Smooth muscle cell (in vitro differentiated cells): ENCODE data around the gene CHN2. TPM values are rescaled to one million over a fixed set of nuclear protein-coding genes. Genes with fewer than 3 reads are reported as not detected.

Source experiments
- DNase-seq: peaks from one replicate; lab custom pipeline; 2025; ENCODE audit not compliant: unreplicated experiment; lab: John Stamatoyannopoulos, UW
- H2AFZ ChIP-seq: fragments of 200-600 bp; sonication (generic); 2 replicates; pipeline ENCODE4 v1.6.0; 2016; ENCODE audit warnings: antibody characterized with exemption, low read depth, mild to moderate bottlenecking
- H3F3A ChIP-seq: fragments of 200-600 bp; sonication (generic); 2 replicates; pipeline ENCODE4 v1.6.0; 2017; ENCODE audit warnings: antibody characterized with exemption, low read depth
- H3K27ac ChIP-seq: fragments of 200-600 bp; sonication (generic); 2 replicates; pipeline ENCODE4 v1.5.1; 2016; ENCODE audit warnings: low read depth, mild to moderate bottlenecking
- H3K27me3 ChIP-seq: fragments of 200-600 bp; sonication (generic); 2 replicates; pipeline ENCODE4 v1.6.1; 2016; ENCODE audit warnings: low read depth, mild to moderate bottlenecking
- H3K36me3 ChIP-seq: fragments of 200-600 bp; sonication (generic); 2 replicates; pipeline ENCODE4 v1.5.1; 2016; ENCODE audit warnings: low read depth
- H3K4me1 ChIP-seq: fragments of 200-600 bp; sonication (generic); 2 replicates; pipeline ENCODE4 v1.5.1; 2016; ENCODE audit warnings: low read depth
- H3K4me2 ChIP-seq: fragments of 200-600 bp; sonication (generic); 2 replicates; pipeline ENCODE4 v1.6.0; 2016; ENCODE audit warnings: mild to moderate bottlenecking
- H3K4me3 ChIP-seq: fragments of 200-600 bp; sonication (generic); 2 replicates; pipeline ENCODE4 v1.5.1; 2016; ENCODE audit warnings: mild to moderate bottlenecking
- H3K79me2 ChIP-seq: fragments of 200-600 bp; sonication (generic); 2 replicates; pipeline ENCODE4 v1.6.0; 2016; ENCODE audit warnings: low read depth, mild to moderate bottlenecking
- H3K9ac ChIP-seq: fragments of 200-600 bp; sonication (generic); 2 replicates; pipeline ENCODE4 v1.6.0; 2016; ENCODE audit warnings: low read depth
- H3K9me3 ChIP-seq: fragments of 200-600 bp; sonication (generic); replicated peaks from 2 replicates; pipeline ENCODE4 v1.5.1; 2016; ENCODE audit warnings: low read depth
- H4K20me1 ChIP-seq: fragments of 200-600 bp; sonication (generic); 2 replicates; pipeline ENCODE4 v1.6.0; 2016; ENCODE audit warnings: low read depth
- WGBS: methylation state at CpG from one replicate; pipeline ENCODE4 v1.1.7; 2016; ENCODE audit warnings: low lambda C conversion rate; 5-methylcytosine and 5-hydroxymethylcytosine counted together
- polyA plus RNA-seq: library from polyadenylated mRNA; unstranded; fragments of >200 nt; fragmentation: Nextera tagmentation; extraction: Ambion mirVana; gene quantifications from 2 replicates; pipeline ENCODE4 v1.2.1, GENCODE V29; 2016
- total RNA-seq: library from RNA; depleted of rRNA; stranded (reverse); fragments of >200 nt; gene quantifications from 2 replicates; pipeline ENCODE4 v1.2.3, GENCODE V29; 2014
- TF ChIP-seq, protein P1 (sequence below): fragments of 200-600 bp; sonication (generic); IDR thresholded peaks from 2 replicates; pipeline ENCODE4 v1.5.1; 2017; ENCODE audit warnings: borderline replicate concordance, mild to moderate bottlenecking, antibody characterized with exemption; ENCODE audit not compliant: insufficient read depth, poor library complexity, severe bottlenecking

The CHN2 gene
- total and polyA plus RNA-seq, 2 experiments from 2014 or later: 7.4 to 20.7 TPM

DNA sequence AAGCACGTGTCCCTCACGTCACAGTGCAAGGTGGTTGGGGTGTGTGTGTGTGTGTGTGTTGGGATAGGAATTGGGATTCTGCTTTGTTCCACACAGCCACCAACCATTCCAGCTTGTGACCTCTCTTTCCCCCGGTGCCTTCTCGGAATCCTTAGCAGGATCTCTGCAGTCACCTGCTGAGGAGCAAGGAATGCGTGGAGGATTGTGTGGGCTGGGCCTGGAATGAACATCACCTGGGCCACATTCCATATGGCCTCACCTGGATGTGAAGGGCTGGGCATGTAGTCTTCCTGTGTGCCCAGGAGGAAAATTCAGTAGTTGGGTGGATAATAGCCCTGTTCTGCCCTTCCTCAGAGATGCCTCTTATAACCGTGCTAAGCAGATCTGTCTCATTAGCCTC lies 113.8 kb downstream of the CHN2 start:
- H3K4me3 ChIP-seq: no peak overlapping the region
- no peaks in the 10 kb centered on the region for H3K27me3 ChIP-seq
- no peak overlapping the region for H3K4me2 ChIP-seq
- TF ChIP-seq, protein P1, sequence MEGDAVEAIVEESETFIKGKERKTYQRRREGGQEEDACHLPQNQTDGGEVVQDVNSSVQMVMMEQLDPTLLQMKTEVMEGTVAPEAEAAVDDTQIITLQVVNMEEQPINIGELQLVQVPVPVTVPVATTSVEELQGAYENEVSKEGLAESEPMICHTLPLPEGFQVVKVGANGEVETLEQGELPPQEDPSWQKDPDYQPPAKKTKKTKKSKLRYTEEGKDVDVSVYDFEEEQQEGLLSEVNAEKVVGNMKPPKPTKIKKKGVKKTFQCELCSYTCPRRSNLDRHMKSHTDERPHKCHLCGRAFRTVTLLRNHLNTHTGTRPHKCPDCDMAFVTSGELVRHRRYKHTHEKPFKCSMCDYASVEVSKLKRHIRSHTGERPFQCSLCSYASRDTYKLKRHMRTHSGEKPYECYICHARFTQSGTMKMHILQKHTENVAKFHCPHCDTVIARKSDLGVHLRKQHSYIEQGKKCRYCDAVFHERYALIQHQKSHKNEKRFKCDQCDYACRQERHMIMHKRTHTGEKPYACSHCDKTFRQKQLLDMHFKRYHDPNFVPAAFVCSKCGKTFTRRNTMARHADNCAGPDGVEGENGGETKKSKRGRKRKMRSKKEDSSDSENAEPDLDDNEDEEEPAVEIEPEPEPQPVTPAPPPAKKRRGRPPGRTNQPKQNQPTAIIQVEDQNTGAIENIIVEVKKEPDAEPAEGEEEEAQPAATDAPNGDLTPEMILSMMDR: no peak
- 86% methylated on average over 6 of the region's 6 CpGs for WGBS
- no peaks in the 10 kb centered on the region for H3F3A ChIP-seq
- no peak overlapping the region for H3K9ac ChIP-seq
- no peak overlapping the region for H3K27ac ChIP-seq
- H3K9me3 ChIP-seq: no peaks in the 10 kb centered on the region
- no peaks in the 10 kb centered on the region for H3K79me2 ChIP-seq
- no peak overlapping the region for H2AFZ ChIP-seq
- H3K4me1 ChIP-seq: no peaks in the 10 kb centered on the region
- no peaks in the 10 kb centered on the region for H4K20me1 ChIP-seq
- H3K36me3 ChIP-seq: no peaks in the 10 kb centered on the region
- DNase-seq: no peak

DNA sequence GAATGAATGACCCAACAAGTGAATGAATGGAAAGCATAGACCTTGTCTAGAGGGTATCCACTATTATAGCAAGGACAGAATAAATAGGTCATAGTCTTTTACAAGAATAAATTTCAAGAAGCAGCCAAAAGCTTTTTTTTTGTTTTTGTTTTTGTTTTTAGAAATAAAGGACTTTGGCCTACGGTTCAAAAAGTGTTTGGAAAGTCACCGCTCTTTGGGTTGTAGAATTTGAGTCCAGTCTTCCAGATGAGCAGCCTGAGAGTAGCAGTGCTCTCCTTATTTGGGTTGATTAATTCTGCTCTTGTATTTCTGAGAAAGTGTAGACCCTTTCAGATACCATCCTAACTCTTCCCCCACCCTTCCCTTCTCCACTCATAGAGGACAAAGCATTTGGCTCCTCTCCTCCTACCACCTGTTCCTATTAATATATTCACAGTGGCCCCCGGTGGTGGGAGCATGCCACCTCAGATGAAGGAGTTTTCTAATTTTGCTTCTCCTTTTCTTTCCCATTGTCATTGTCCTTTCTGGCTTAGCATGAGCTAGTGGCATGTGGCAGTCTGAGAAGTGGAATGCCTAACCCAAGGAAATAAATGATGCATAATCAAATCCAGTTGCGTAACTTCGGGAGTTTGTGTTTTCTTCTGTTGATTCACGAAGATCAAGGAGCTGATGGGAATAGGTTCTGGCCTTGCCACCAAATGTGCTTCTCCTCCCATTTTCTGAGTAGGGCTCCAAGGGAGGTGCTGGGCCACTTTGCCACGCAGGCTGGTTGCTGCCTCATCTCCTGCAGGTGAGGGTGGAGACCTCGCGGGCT lies 114.7 kb downstream of the CHN2 start:
- Histone ChIP-seq H2AFZ (no peak overlapping the region), H3K36me3 (no peaks in the 10 kb centered on the region), H3K9me3 (no peaks in the 10 kb centered on the region), H3K4me1 (no peaks in the 10 kb centered on the region), H3K9ac (no peak overlapping the region), H3K4me2 (no peak overlapping the region), H4K20me1 (no peaks in the 10 kb centered on the region), H3K4me3 (no peak overlapping the region), H3K27me3 (no peaks in the 10 kb centered on the region), H3F3A (no peaks in the 10 kb centered on the region), H3K79me2 (no peaks in the 10 kb centered on the region), H3K27ac (no peak overlapping the region)
- DNase-seq: no peak
- TF ChIP-seq, protein P1: no peak
- WGBS: 90% methylated on average over 9 of the region's 9 CpGs

DNA sequence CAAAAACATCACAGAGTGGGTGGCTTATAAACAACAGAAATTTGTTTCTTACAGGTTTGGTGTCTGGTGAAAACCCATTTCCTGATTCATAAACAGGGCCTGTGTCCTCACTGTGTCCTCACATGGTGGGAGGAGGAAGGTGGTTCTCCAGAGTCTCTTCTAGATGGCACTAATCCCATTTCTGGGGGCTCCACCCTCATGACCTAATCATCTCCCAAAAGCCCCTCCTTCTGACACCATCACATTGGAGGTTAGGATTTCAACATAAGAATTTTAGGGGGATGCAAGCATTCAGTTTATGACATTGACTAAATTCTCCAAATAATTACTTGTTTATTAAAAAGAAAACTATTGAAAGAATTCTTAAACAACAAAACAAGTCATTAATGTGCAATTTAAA lies 116.0 kb downstream of the CHN2 start:
- Histone ChIP-seq H4K20me1 (no peaks in the 10 kb centered on the region), H3K4me1 (no peaks in the 10 kb centered on the region), H3K36me3 (no peaks in the 10 kb centered on the region), H3K9me3 (no peaks in the 10 kb centered on the region), H3K79me2 (no peaks in the 10 kb centered on the region), H3K9ac (no peak overlapping the region), H3K4me3 (no peak overlapping the region), H3F3A (no peaks in the 10 kb centered on the region), H3K27me3 (no peaks in the 10 kb centered on the region), H3K4me2 (no peak overlapping the region), H2AFZ (no peak overlapping the region), H3K27ac (no peak overlapping the region)
- DNase-seq: no peak
- TF ChIP-seq, protein P1: no peak

DNA sequence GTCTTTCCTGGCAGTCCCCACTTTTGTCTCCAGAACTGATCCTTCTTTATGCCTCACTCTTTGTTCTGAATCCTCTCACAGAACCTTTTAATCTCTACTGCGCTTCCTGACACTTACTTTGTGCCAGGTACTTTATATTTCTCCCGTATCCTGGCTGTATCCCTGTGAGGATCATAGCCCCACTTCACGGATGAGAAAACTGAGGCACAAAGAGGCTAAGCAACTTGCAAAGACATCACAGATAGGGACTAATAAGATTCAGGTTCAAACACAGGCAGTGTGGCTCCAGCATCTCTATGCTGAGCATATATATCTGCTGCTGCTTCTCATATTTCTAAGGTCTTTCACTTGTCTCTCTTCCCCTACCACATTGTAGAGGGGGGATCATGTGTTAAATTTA lies 116.7 kb downstream of the CHN2 start:
- H3K4me1 ChIP-seq: no peaks in the 10 kb centered on the region
- no peak overlapping the region for H3K9ac ChIP-seq
- TF ChIP-seq, protein P1: no peak
- H3K4me2 ChIP-seq: no peak overlapping the region
- H3K36me3 ChIP-seq: no peaks in the 10 kb centered on the region
- no peak overlapping the region for H2AFZ ChIP-seq
- H3F3A ChIP-seq: no peaks in the 10 kb centered on the region
- no peak overlapping the region for H3K27ac ChIP-seq
- peaks cover under 1% of the 10 kb centered on the region for H3K27me3 ChIP-seq
- H4K20me1 ChIP-seq: no peaks in the 10 kb centered on the region
- H3K79me2 ChIP-seq: no peaks in the 10 kb centered on the region
- DNase-seq: no peak
- H3K4me3 ChIP-seq: no peak overlapping the region
- H3K9me3 ChIP-seq: no peaks in the 10 kb centered on the region
- WGBS: 96% methylated on average over 3 of the region's 3 CpGs
